ENCODE measurements around the gene TRIM52.
"Not testable (repeated sequence)": the region's sequence is repeated elsewhere in the genome, so short reads cannot be mapped to it uniquely, and the experiment has no call there.

The TRIM52 gene

DNA sequence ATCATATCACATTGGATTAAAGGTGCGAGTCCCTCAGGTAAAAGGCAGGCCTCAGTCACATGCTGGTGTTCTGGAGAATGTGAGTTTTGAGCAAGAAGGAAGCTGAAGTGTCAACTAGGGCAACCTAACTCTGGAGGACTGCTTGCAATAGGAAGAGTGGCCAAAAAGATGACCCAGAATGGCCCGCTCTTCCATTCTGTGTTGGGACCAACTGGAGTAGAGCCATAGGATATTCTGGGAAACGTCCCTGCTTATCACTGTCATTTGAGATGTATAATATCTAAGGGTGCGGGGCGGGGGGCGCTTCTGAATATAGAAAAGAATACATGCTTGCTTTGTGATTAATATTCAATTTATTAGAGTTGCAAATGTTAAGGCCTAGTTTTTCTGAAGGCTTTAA lies 48.9 kb downstream of the TRIM52 start:
- no peak for DNase-seq

DNA sequence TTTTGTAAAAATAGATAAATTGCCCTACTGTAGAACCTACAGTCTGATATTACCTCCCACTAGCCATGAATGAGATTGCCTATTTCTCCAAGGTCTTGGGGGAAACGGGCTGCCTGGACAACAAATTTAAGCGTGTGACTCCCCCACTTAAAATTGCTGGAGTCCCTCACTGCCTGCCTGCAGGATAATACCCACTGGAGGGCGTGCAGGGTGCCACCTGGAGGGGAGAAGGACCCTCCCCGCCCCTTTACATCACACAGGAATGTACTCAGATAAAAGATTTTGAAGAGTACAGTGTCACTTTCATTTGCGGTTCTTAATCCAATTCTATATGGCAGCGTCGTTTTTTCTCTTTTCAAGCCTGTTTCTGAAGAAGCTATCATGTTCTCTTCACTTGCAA lies 49.7 kb downstream of the TRIM52 start:
- DNase-seq: no peak

DNA sequence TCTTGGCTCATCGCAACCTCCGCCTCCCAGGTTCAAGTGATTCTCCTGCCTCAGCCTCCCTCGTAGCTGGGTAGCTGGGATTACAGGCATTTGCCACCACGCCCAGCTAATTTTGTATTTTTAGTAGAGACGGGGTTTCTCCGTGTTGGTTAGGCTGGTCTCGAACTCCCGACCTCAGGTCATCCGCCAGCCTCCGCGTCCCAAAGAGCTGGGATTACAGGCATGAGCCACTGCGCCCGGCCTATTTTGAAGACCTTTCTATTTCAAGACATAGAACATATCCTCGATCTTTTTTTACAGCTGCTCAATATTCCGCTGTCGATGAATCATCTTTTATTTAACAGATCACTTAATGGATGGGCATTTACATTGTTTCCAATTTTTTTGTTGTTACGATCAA lies 50.2 kb downstream of the TRIM52 start:
- DNase-seq: not testable (repeated sequence)

DNA sequence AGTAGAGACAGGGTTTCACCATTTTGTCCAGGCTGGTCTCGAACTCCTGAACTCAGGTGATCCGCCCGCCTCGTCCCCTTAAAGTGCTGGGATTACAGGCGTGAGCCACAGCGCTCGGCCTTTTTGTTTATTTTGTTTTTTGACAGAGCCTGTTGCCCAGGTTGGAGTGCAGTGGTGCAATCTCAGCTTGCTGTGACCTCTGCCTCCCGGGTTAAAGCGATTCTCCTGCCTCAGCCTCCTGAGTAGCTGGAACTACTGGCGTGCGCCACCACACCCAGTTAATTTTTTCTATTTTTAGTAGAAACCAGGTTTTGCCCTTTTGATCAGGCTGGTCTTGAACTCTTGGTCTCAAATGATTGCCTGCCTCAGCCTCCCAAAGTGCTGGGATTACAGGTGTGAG lies 50.8 kb downstream of the TRIM52 start:
- DNase-seq: not testable (repeated sequence)

DNA sequence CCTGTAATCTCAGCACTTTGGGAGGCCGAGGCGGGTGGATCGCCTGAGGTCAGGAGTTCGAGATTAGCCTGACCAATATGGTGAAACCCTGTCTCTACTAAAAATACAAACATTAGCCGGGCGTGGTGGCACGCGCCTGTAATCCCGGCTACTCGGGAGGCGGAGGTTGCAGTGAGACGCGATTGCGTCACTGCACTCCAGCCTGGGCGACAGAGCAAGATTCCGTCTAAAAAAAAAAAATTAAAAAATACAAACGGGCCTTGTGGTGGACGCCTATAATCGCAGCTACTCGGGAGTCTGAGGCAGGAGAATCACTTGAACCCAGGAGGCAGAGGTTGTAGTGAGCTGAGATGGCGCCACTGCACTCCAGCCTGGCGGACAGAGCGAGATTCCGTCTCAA lies 51.9 kb downstream of the TRIM52 start:
- not testable (repeated sequence) for DNase-seq

DNA sequence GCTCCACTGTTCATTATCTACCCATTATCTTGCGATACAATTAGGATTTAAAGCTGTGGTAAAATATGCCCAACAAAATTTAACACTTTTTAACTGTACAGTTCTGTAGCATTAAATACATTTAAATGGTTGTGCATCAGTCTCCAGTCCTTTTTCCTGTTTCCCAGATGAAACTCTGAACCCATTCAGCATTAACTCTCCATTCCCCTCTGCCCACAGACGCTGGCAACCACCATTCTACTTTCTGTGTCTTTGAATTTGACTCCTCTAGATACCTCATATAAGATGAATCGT lies 53.0 kb downstream of the TRIM52 start:
- no peak for DNase-seq

DNA sequence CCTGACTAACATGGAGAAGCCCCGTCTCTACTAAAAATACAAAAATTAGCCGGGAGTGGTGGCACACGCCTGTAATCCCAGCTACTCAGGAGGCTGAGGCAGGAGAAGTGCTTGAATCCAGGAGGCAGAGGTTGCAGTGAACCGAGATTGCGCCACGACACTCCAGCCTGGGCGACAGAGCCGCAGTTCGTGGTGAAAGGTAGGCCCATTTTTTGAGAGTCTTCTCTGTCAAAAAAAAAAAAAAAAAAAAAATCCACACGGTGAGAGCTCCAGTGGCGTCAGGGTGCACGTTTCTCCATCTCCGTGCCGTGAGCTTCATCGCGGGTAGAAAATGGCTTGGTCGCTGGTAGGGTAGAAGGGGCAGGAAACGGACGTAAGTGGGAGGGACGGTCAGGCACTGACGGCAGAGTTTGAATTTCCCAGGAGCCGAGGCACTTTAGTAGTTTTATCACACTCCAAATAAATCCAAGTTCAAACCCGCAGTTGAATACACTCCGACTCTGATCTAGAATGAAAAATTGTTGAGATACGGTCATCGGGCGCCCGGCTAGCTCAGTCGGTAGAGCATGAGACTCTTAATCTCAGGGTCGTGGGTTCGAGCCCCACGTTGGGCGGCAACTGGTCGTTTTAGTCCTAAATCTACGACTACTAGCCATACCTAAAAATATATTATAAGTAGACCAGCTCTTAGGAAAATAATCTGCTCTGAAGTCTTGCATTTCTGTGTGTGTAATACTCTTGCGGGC lies 53.6 kb downstream of the TRIM52 start:
- peak; percentile 74 to 81 for DNase-seq

DNA sequence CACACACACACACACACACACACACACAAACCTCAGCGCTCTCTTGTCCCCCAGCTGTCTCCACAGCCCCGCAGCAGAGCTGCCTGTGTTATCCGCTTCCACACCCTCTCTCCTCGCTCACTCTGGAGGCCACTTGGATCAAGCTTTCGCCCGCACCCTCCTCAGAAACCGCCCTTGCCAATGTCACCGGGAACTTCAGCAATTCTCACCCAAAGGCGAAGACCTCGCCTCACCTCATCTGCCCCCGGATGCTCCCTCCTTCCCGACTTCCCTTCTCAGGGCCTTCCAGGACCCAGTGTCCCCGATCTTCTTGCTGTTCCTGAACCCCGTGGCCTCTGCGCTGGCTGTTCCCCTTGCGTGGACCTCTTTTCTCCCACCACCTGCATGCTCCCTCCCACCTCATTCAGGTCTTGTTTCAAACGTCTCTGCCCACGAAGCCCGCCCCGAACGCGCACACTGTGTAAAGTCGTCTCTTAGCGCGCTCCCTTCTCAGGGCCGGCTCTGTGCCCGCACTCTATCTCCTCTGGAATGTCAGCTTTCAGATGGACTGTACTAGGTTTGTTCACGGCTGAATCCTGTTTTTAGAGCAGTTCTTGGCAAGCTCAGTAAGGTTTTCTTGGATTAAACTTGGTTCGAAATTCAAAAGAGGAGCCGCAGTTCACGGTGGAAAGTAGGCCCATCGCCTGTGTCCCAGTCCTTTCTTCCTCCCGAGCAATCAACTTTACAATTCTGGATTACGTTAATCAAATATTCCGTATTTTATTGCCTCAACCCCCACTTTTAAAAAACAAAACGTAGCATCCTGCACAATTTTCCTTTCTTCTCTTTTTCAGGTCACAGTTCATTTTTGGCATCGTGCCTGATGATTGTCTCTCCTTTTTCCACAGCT lies 54.9 kb downstream of the TRIM52 start:
- DNase-seq: peak; percentile 40 to 46

All from activated CD4-positive, alpha-beta T cell treated with anti-CD3 and anti-CD28 coated beads for 4 hours (primary cell).